Pancreas (tissue), 10 donors: ENCODE measurements around the gene ARSB. TPM values are rescaled to one million over a fixed set of nuclear protein-coding genes. Genes with fewer than 3 reads are reported as not detected.

Source experiments
- ATAC-seq, 4 donors: fragments of 200-7000 bp; cut with Tn5 transposase; one replicate each; pipeline versions ENCODE4 v1.8.0 to v1.9.1; 2020; ENCODE audit warnings: mild to moderate bottlenecking in 4 of 4, moderate library complexity in 4 of 4
- DNase-seq, 6 donors: peaks; one replicate each; pipeline ENCODE4 v3.0.0-alpha.2; 2020
- FAIRE-seq: peaks from 2 replicates; lab custom pipeline; 2012; peaks lifted over from hg19 to GRCh38; lab: Jason Lieb, UNC
- H3K27ac ChIP-seq, 4 donors: fragments of 200-600 bp; sonication (generic); 1 replicate in 3 of 4; 2 replicates in 1 of 4; pipeline versions ENCODE4 v1.5.0 to v1.8.0; 2020
- H3K27me3 ChIP-seq, 4 donors: fragments of 200-600 bp; one replicate each; pipeline ENCODE4 v1.8.0; 2021
- H3K36me3 ChIP-seq, 3 donors: fragments of 200-600 bp; sonication (generic) in 1 of 3; one replicate each; pipeline versions ENCODE4 v1.5.0 to v1.8.0; 2020 to 2021
- H3K4me1 ChIP-seq, 3 donors: fragments of 200-600 bp; one replicate each; pipeline ENCODE4 v1.8.0; 2021
- H3K4me3 ChIP-seq, 4 donors: fragments of 200-600 bp; sonication (generic) in 2 of 4; one replicate each; pipeline versions ENCODE4 v1.5.0 to v1.8.0; 2020 to 2021
- H3K9me3 ChIP-seq, 4 donors: fragments of 200-600 bp; one replicate each; pipeline ENCODE4 v1.8.0; 2021
- CTCF ChIP-seq, 4 donors: fragments of 200-600 bp; sonication (generic) in 3 of 4; IDR thresholded peaks; one replicate each; pipeline versions ENCODE4 v1.5.0 to v1.8.0; 2021; ENCODE audit warnings: antibody characterized with exemption in 4 of 4
- WGBS, 2 donors: extraction: QIAGEN DNeasy Blood & Tissue Kit; methylation state at CpG; one replicate each; pipeline ENCODE4 v1.1.7; 2013; 5-methylcytosine and 5-hydroxymethylcytosine counted together
- intact Hi-C, 3 donors: fragments of 100-400 bp; cut with DNase I; formaldehyde crosslinking; loops; one replicate each; pipeline versions ENCODE4 v1.11.1 to v1.14.2; 2022
- polyA plus RNA-seq, 2 donors: library from polyadenylated mRNA; stranded (reverse); fragments of 200-250 nt; gene quantifications; one replicate each; pipeline ENCODE4 v1.2.3, GENCODE V29; 2013
- total RNA-seq, 6 donors: library from RNA; stranded (reverse); fragmentation: NEBNext Ultra II Directional in 4 of 6; extraction: Animal tissue kit (Norgen Biotek cat#: 25700) in 4 of 6; gene quantifications; one replicate each; pipeline versions ENCODE4 v1.2.1 to v1.2.4, GENCODE V29; 2021 to 2023
- donor health status: healthy with polysubstance abuse.
- donor health status: DM: no; HTN: no; CAD: no; lungs with moderate emphysema.
- donor health status: DM: no; HTN: no; CAD: no.
- donor health status: control.
- donor health status: control.
- donor health status: Bipolar disorder and iron deficiency.
- donor health status: DM: yes; HTN: yes; CAD: no.
- donor health status: DM: no; HTN: no; CAD: no.
- donor health status: DM: no; HTN: no; CAD: no.
- donor health status: DM: yes; HTN: yes; CAD: no.

Gene ARSB
- total and polyA plus RNA-seq, 8 donors = 1.6 to 11.5 (median 5.8) TPM

GRCh38 chr5:78727786-78728761 lies 257.0 kb downstream of the ARSB start:
- FAIRE-seq = no peak
- intact Hi-C loops = no loop called here
- peak in 2 of 4 donors; percentile 63 to 82 for ATAC-seq

More at GRCh38 chr5:78727786-78728761, 257.0 kb downstream of the ARSB start:
- no peaks in the 10 kb centered on the region for H3K36me3 ChIP-seq
- TF ChIP-seq CTCF (IDR thresholded peaks at IDR 0.05) = no peak
- no peaks in the 10 kb centered on the region for H3K27me3 ChIP-seq
- WGBS, 2 donors = 90 to 91% methylated on average over 7 of the region's 7 CpGs
- H3K4me1 ChIP-seq = no peaks in the 10 kb centered on the region
- peak in 1 of 6 donors; percentile 23 for DNase-seq
- no peaks in the 10 kb centered on the region for H3K9me3 ChIP-seq
- no peak overlapping the region for H3K4me3 ChIP-seq
- no peak overlapping the region for H3K27ac ChIP-seq

Other genes starting within 250 kb of the ARSB start
- gene DMGDH, start 84.4 kb upstream of the ARSB start, total RNA-seq = 1 to 10 TPM in 5 of 6 donors, under 1 TPM in 1; 0.83 to 4.9 (median 1.6) TPM
- 1 to 10 TPM in 1 of 2 donors, under 1 TPM in 1; 0.23 to 1.4 TPM for gene DMGDH, start 84.4 kb upstream of the ARSB start, polyA plus RNA-seq
- gene BHMT2, start 84.5 kb upstream of the ARSB start, total RNA-seq = 1 to 10 TPM in 3 of 6 donors, under 1 TPM in 3; 0.28 to 2.1 (median 1.2) TPM
- gene BHMT2, start 84.5 kb upstream of the ARSB start, polyA plus RNA-seq = 1 to 10 TPM; 1.4 to 2.8 TPM
- under 1 TPM in 1 of 6 donors, not detected in 5; 0.66 TPM for gene BHMT, start 126.5 kb upstream of the ARSB start, total RNA-seq
- under 1 TPM in 1 of 2 donors, not detected in 1; 0.14 TPM for gene BHMT, start 126.5 kb upstream of the ARSB start, polyA plus RNA-seq